HepG2 (cell line): ENCODE measurements around the gene MAP3K3. TPM values are rescaled to one million over a fixed set of nuclear protein-coding genes. Genes with fewer than 3 reads are reported as not detected.

Experiments used
- ATF2 ChIP-seq: sonication (generic); formaldehyde crosslinking; IDR thresholded peaks from 2 replicates; pipeline ENCODE4 v1.4.0; 2020; ENCODE audit warnings: missing genetic modification reagents
- ATF7 ChIP-seq, 2 experiments: fragments of 450-650 bp in 1 of 2; sonication (generic) in 1 of 2; formaldehyde crosslinking in 1 of 2; IDR thresholded peaks; 2 replicates each; pipeline versions ENCODE4 v1.4.0 to v1.6.1; 2016 to 2020; ENCODE audit warnings: antibody characterized with exemption in 1 of 2, mild to moderate bottlenecking in 1 of 2, missing genetic modification reagents in 1 of 2
- GABPA ChIP-seq, 2 experiments: IDR thresholded peaks; 2 replicates each; pipeline ENCODE4 v1.6.1; 2011 to 2016; ENCODE audit warnings: low read depth in 2 of 2, low read length in 1 of 2, missing biosample characterization in 1 of 2, missing genetic modification characterization in 1 of 2
- MIER2 ChIP-seq: IDR thresholded peaks from 2 replicates; pipeline ENCODE4 v1.6.1; 2016; ENCODE audit warnings: missing biosample characterization, missing genetic modification reagents
- MLLT10 ChIP-seq: sonication (generic); formaldehyde crosslinking; IDR thresholded peaks from 2 replicates; pipeline ENCODE4 v1.4.0; 2020; ENCODE audit warnings: missing genetic modification reagents
- MXD3 ChIP-seq: IDR thresholded peaks from 2 replicates; pipeline ENCODE4 v1.6.1; 2016; ENCODE audit warnings: mild to moderate bottlenecking, missing biosample characterization, missing genetic modification reagents
- NPAS2 ChIP-seq: sonication (generic); formaldehyde crosslinking; IDR thresholded peaks from 2 replicates; pipeline ENCODE4 v1.8.0; 2022; ENCODE audit warnings: mild to moderate bottlenecking, missing genetic modification reagents, borderline replicate concordance
- RORA ChIP-seq: sonication (generic); formaldehyde crosslinking; IDR thresholded peaks from 2 replicates; pipeline ENCODE4 v1.5.0; 2020; ENCODE audit warnings: mild to moderate bottlenecking, missing genetic modification reagents, moderate library complexity
- SNAPC4 ChIP-seq: sonication (generic); formaldehyde crosslinking; IDR thresholded peaks from 2 replicates; pipeline ENCODE4 v1.4.0; 2020; ENCODE audit warnings: mild to moderate bottlenecking, missing genetic modification reagents
- TBL1XR1 ChIP-seq: fragments of 150-350 bp; IDR thresholded peaks from 2 replicates; pipeline ENCODE4 v1.6.1; 2014; ENCODE audit warnings: borderline replicate concordance, low read length; ENCODE audit not compliant: partially characterized antibody
- ZNF3 ChIP-seq: IDR thresholded peaks from 2 replicates; pipeline ENCODE4 v1.7.0; 2017; ENCODE audit warnings: inconsistent platforms
- ZNF446 ChIP-seq: sonication (generic); formaldehyde crosslinking; IDR thresholded peaks from 2 replicates; pipeline ENCODE4 v1.5.0; 2020; ENCODE audit warnings: mild to moderate bottlenecking, missing genetic modification reagents
- ZNF557 ChIP-seq: sonication (generic); formaldehyde crosslinking; IDR thresholded peaks from 2 replicates; pipeline ENCODE4 v1.4.0; 2020; ENCODE audit warnings: missing genetic modification reagents
- ZNF614 ChIP-seq: IDR thresholded peaks from 2 replicates; pipeline ENCODE4 v1.6.1; 2018; ENCODE audit warnings: missing biosample characterization, missing genetic modification reagents, inconsistent platforms, borderline replicate concordance
- ZNF670 ChIP-seq: sonication (generic); formaldehyde crosslinking; IDR thresholded peaks from 2 replicates; pipeline ENCODE4 v1.8.0; 2022; ENCODE audit warnings: mild to moderate bottlenecking, missing genetic modification reagents, borderline replicate concordance
- ZNF709 ChIP-seq: sonication (generic); formaldehyde crosslinking; IDR thresholded peaks from 2 replicates; pipeline ENCODE4 v1.5.0; 2020; ENCODE audit warnings: mild to moderate bottlenecking, missing genetic modification reagents
- polyA plus RNA-seq, 8 experiments: library from polyadenylated mRNA; depleted of rRNA in 3 of 8; stranded (reverse) in 7 of 8; unstranded in 1 of 8; fragments of >200 nt; fragmentation: Illumina TruSeq in 4 of 8; extraction: Trizol in 4 of 8; gene quantifications; 2 replicates each; pipeline versions ENCODE4 v1.2.1 to v1.2.3, GENCODE V29; 2011 to 2016; ENCODE audit warnings: low read depth in 4 of 8, missing spikeins in 1 of 8, mixed read lengths in 1 of 8; ENCODE audit not compliant: insufficient read depth in 1 of 8
- total RNA-seq, 5 experiments: library from RNA; depleted of rRNA; stranded (reverse); fragments of >200 nt; fragmentation: Illumina TruSeq; extraction: Trizol; gene quantifications; 2 replicates each; pipeline ENCODE4 v1.2.3, GENCODE V29; 2016; ENCODE audit warnings: low read depth in 1 of 5
- TF ChIP-seq, protein P1 (sequence below): sonication (generic); formaldehyde crosslinking; IDR thresholded peaks from 2 replicates; pipeline ENCODE4 v1.8.1; 2023; ENCODE audit warnings: mild to moderate bottlenecking, missing genetic modification reagents
- TF ChIP-seq, protein P2 (sequence below): sonication (generic); formaldehyde crosslinking; IDR thresholded peaks from 2 replicates; pipeline ENCODE4 v1.4.0; 2020; ENCODE audit warnings: low read depth, mild to moderate bottlenecking, missing genetic modification reagents
- TF ChIP-seq, protein P3 (sequence below): sonication (generic); formaldehyde crosslinking; IDR thresholded peaks from 2 replicates; pipeline ENCODE4 v1.4.0; 2020; ENCODE audit warnings: missing genetic modification reagents; ENCODE audit errors: not compliant biosample characterization

Gene MAP3K3
- total and polyA plus RNA-seq, 2 of the 13 experiments (the other 11 are each of a cell fraction or from before 2014, with no cell fraction given), result 17.7 to 21.8 TPM

DNA sequence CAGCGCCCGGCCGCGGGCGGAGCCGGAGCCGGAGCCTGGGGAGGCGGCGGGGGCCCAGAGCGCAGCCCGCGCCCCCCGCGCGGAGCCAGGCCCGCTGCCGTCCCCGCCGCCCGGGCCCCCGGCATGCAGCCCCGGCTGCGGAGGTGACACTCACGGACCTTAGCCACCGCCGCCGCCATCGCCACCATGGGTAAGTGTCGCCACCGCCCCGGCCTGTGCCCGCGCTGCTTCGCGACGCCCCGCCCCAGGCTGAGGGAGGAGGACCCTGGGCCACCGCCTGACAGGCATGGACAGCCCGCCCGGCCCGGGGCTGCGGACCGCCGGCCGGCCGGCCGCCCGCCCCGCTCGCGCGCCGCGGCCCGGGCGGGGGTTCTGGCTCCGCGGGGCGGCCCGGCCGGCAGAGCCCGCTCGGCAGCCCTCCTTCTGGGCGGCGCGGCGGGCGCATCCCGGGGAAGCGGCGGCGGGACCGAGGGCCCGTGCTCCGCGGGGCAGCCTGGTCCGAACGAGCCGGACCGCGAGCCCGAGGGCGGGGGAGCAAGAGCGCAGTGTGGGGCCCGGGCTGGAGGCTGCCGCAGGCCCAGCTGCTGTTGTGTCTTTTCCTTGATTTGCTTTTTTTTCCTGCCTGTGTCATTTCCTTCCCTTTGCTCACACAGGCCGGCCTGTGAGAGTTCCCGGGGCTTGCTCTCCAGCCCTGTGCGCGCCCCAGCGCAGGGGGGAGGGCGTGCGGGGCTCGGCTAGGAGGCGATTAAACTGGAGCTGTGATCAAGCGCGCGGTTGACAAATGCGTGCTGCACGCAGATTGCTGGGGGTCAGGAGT lies 565 bp downstream of the MAP3K3 start (continued):
- TF ChIP-seq ATF7 (IDR thresholded peaks at IDR 0.05) (no peak), ATF7 (CRISPR knock-in tag; IDR thresholded peaks at IDR 0.05) (no peak), ATF2 (no peak), RORA (CRISPR knock-in tag) (no peak), ZNF709 (CRISPR knock-in tag) (no peak; the same call in 1 of the 2 replicates), GABPA (IDR thresholded peaks at IDR 0.05; ENCODE audit: low read depth, low read length) (no peak; the same call in 1 of the 2 replicates), GABPA (CRISPR knock-in tag; IDR thresholded peaks at IDR 0.05; ENCODE audit: low read depth) (no peak), ZNF557 (CRISPR knock-in tag) (no peak), SNAPC4 (no peak), MXD3 (CRISPR knock-in tag) (peak; percentile 59; the same call in 1 of the 2 replicates), MLLT10 (CRISPR knock-in tag) (no peak), NPAS2 (CRISPR knock-in tag) (no peak), MIER2 (CRISPR knock-in tag) (no peak), ZNF614 (CRISPR knock-in tag) (peak; percentile 38; the same call in 1 of the 2 replicates), ZNF446 (CRISPR knock-in tag) (no peak), TBL1XR1 (no peak), ZNF3 (no peak), ZNF670 (CRISPR knock-in tag) (no peak)
- TF ChIP-seq, protein P1, sequence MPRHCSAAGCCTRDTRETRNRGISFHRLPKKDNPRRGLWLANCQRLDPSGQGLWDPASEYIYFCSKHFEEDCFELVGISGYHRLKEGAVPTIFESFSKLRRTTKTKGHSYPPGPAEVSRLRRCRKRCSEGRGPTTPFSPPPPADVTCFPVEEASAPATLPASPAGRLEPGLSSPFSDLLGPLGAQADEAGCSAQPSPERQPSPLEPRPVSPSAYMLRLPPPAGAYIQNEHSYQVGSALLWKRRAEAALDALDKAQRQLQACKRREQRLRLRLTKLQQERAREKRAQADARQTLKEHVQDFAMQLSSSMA (CRISPR knock-in tag), result no peak
- TF ChIP-seq, protein P2, sequence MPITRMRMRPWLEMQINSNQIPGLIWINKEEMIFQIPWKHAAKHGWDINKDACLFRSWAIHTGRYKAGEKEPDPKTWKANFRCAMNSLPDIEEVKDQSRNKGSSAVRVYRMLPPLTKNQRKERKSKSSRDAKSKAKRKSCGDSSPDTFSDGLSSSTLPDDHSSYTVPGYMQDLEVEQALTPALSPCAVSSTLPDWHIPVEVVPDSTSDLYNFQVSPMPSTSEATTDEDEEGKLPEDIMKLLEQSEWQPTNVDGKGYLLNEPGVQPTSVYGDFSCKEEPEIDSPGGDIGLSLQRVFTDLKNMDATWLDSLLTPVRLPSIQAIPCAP (CRISPR knock-in tag), result no peak
- TF ChIP-seq, protein P3, sequence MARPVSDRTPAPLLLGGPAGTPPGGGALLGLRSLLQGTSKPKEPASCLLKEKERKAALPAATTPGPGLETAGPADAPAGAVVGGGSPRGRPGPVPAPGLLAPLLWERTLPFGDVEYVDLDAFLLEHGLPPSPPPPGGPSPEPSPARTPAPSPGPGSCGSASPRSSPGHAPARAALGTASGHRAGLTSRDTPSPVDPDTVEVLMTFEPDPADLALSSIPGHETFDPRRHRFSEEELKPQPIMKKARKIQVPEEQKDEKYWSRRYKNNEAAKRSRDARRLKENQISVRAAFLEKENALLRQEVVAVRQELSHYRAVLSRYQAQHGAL, result no peak
